GM19023 (cell line): ENCODE results near the gene ANP32E.

Experiments used
- ATAC-seq: cut with Tn5 transposase; IDR thresholded peaks from one replicate; pipeline ENCODE4 v1.9.1; 2021; ENCODE audit warnings: mild to moderate bottlenecking, moderate library complexity; ENCODE audit not compliant: unreplicated experiment

Gene ANP32E

GRCh38 chr1:150173141-150173585 lies 62.7 kb downstream of the ANP32E start:
- no peak for ATAC-seq

DNA sequence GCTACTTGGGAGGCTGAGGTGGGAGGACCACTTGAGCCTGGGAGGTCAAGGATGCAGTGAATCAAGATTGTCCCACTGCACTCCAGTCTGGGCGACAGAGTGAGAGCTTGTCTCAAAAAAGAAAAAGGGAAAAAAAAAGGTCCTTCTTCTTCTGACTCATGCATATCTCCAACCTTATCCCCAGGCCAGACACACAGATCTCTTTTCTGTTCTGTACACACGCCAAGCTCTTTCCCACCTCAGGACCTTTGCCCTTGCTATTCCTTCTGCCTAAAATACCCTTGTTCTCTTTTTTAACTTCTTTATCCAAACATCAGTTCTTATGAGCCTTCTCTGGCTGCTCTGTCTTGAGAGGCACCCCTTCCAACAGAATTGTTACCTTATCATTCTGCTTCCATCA lies 64.1 kb downstream of the ANP32E start:
- no peak for ATAC-seq

- no peak for ATAC-seq
Measured at GRCh38 chr1:150168960-150169601, 66.8 kb downstream of the ANP32E start.
